Fibroblast of lung (primary cell): ENCODE data around the gene GAPVD1. TPM values are rescaled to one million over a fixed set of nuclear protein-coding genes. Genes with fewer than 3 reads are reported as not detected.

Experiments used
- DNase-seq, 2 donors: peaks; one replicate each; pipeline versions ENCODE4 v3.0.0 to v3.0.0-alpha.2; 2010; ENCODE audit warnings: low read depth in 2 of 2
- H2AFZ ChIP-seq: 2 replicates; pipeline ENCODE4 v1.5.1; 2012; ENCODE audit warnings: low read length, control low read depth, inconsistent platforms
- H3K27ac ChIP-seq: 2 replicates; pipeline ENCODE4 v1.5.1; 2011; ENCODE audit warnings: low read length, control low read depth; ENCODE audit not compliant: insufficient read depth
- H3K27me3 ChIP-seq: 2 replicates; pipeline ENCODE4 v1.5.1; 2011; ENCODE audit warnings: mild to moderate bottlenecking, low read length; ENCODE audit not compliant: control insufficient read depth, insufficient read depth
- H3K36me3 ChIP-seq: 2 replicates; pipeline ENCODE4 v1.5.1; 2011; ENCODE audit warnings: low read length; ENCODE audit not compliant: control insufficient read depth, insufficient read depth
- H3K4me1 ChIP-seq: 2 replicates; pipeline ENCODE4 v1.5.1; 2011; ENCODE audit warnings: low read length; ENCODE audit not compliant: control insufficient read depth, insufficient read depth; ENCODE audit errors: extremely low read depth
- H3K4me2 ChIP-seq: 2 replicates; pipeline ENCODE4 v1.5.1; 2011; ENCODE audit warnings: low read length, control low read depth; ENCODE audit not compliant: insufficient read depth; ENCODE audit errors: extremely low read depth
- H3K4me3 ChIP-seq, 4 experiments: fragments of 200-600 bp in 1 of 4; sonication (generic) in 1 of 4; replicated peaks in 1 of 4; 2 replicates each; pipeline ENCODE4 v1.5.1; 2011 to 2016; ENCODE audit warnings: low read length in 4 of 4, low read depth in 3 of 4, mild to moderate bottlenecking in 3 of 4, control low read depth in 2 of 4, inconsistent platforms in 1 of 4, mixed read lengths in 1 of 4; ENCODE audit not compliant: insufficient read depth in 1 of 4; ENCODE audit errors: control extremely low read depth in 1 of 4
- H3K79me2 ChIP-seq: 2 replicates; pipeline ENCODE4 v1.5.1; 2012; ENCODE audit warnings: mild to moderate bottlenecking, low read length, inconsistent platforms; ENCODE audit not compliant: control insufficient read depth, insufficient read depth
- H3K9ac ChIP-seq: 2 replicates; pipeline ENCODE4 v1.5.1; 2011; ENCODE audit warnings: mild to moderate bottlenecking, low read length, control low read depth; ENCODE audit not compliant: insufficient read depth
- H3K9me3 ChIP-seq: 2 replicates; pipeline ENCODE4 v1.5.1; 2012; ENCODE audit warnings: low read depth, low read length; ENCODE audit not compliant: control insufficient read depth, insufficient read depth
- H4K20me1 ChIP-seq: 2 replicates; pipeline ENCODE4 v1.5.1; 2011; ENCODE audit warnings: low read length; ENCODE audit not compliant: control insufficient read depth, insufficient read depth; ENCODE audit errors: extremely low read depth
- CTCF ChIP-seq, 2 donors: IDR thresholded peaks in 1 of 2; conservative IDR thresholded peaks in 1 of 2; 1 replicate in 1 of 2; 2 replicates in 1 of 2; pipeline ENCODE4 v1.5.1; 2011 to 2012; ENCODE audit warnings: low read length in 2 of 2, control low read depth in 1 of 2, inconsistent platforms in 1 of 2, low read depth in 1 of 2, mild to moderate bottlenecking in 1 of 2
- EZH2 ChIP-seq: IDR thresholded peaks from 2 replicates; pipeline ENCODE4 v1.5.1; 2012; ENCODE audit warnings: low read length, control low read depth, mild to moderate bottlenecking; ENCODE audit errors: missing control alignments
- polyA plus RNA-seq, 2 donors: library from polyadenylated mRNA; depleted of rRNA in 1 of 2; stranded (reverse) in 1 of 2; unstranded in 1 of 2; fragments of >200 nt; gene quantifications; 2 replicates each; pipeline ENCODE4 v1.2.1, GENCODE V29; 2011 to 2012; ENCODE audit warnings: missing spikeins in 1 of 2
- total RNA-seq: library from RNA; depleted of rRNA; stranded (reverse); fragments of >200 nt; gene quantifications from 2 replicates; pipeline ENCODE4 v1.2.1, GENCODE V29; 2014

Gene GAPVD1
- total and polyA plus RNA-seq, 2 donors (not counting 1 experiment from before 2014, with no cell fraction given): 23.0 to 72.3 TPM

GRCh38 chr9:125295657-125296056 lies 34.0 kb downstream of the GAPVD1 start:
- Histone ChIP-seq H3K79me2 (peaks cover 10% of the 10 kb centered on the region), H2AFZ (no peak overlapping the region), H3K9me3 (no peaks in the 10 kb centered on the region), H3K36me3 (no peaks in the 10 kb centered on the region), H3K4me1 (no peaks in the 10 kb centered on the region), H3K9ac (no peak overlapping the region), H4K20me1 (no peaks in the 10 kb centered on the region), H3K27ac (no peak overlapping the region), H3K27me3 (no peaks in the 10 kb centered on the region), H3K4me2 (no peak overlapping the region), H3K4me3 (no peak overlapping the region)
- no peak for DNase-seq
- TF ChIP-seq CTCF (conservative IDR thresholded peaks at IDR 0.05 in 1 of 2, IDR thresholded peaks at IDR 0.05 in 1 of 2; ENCODE audit: low read depth in 1 of 2, low read length in 2 of 2): no peak
- no peak for TF ChIP-seq EZH2

- H3K79me2 ChIP-seq: peaks cover 10% of the 10 kb centered on the region
- no peaks in the 10 kb centered on the region for H3K36me3 ChIP-seq
These were observed 35.3 kb downstream of the GAPVD1 start for GRCh38 chr9:125296843-125297372.

GRCh38 chr9:125297917-125298316 lies 36.3 kb downstream of the GAPVD1 start:
- Histone ChIP-seq H4K20me1 (no peaks in the 10 kb centered on the region), H3K27ac (no peak overlapping the region), H3K36me3 (peaks cover 2% of the 10 kb centered on the region), H3K27me3 (no peaks in the 10 kb centered on the region), H3K9ac (no peak overlapping the region), H3K79me2 (peaks cover 7% of the 10 kb centered on the region), H3K9me3 (no peaks in the 10 kb centered on the region), H2AFZ (no peak overlapping the region), H3K4me3 (no peak overlapping the region), H3K4me1 (no peaks in the 10 kb centered on the region), H3K4me2 (no peak overlapping the region)
- TF ChIP-seq EZH2 (no peak), CTCF (conservative IDR thresholded peaks at IDR 0.05 in 1 of 2, IDR thresholded peaks at IDR 0.05 in 1 of 2; ENCODE audit: low read depth in 1 of 2, low read length in 2 of 2) (no peak)
- DNase-seq: no peak

More at GRCh38 chr9:125296843-125297372, 35.3 kb downstream of the GAPVD1 start:
- no peak overlapping the region for H3K27ac ChIP-seq
- no peaks in the 10 kb centered on the region for H3K27me3 ChIP-seq
- no peak overlapping the region for H3K4me3 ChIP-seq
- DNase-seq: peak in 1 of 2 donors; percentile 48
- no peak for TF ChIP-seq EZH2
- no peak for TF ChIP-seq CTCF (conservative IDR thresholded peaks at IDR 0.05 in 1 of 2, IDR thresholded peaks at IDR 0.05 in 1 of 2; ENCODE audit: low read depth in 1 of 2, low read length in 2 of 2)
- H3K4me2 ChIP-seq: no peak overlapping the region
- H3K4me1 ChIP-seq: no peaks in the 10 kb centered on the region
- H4K20me1 ChIP-seq: no peaks in the 10 kb centered on the region
- H3K9ac ChIP-seq: no peak overlapping the region
- no peaks in the 10 kb centered on the region for H3K9me3 ChIP-seq
- H2AFZ ChIP-seq: no peak overlapping the region
